ENCODE results near the gene C5orf58.
A peak's percentile ranks its signal among the peaks of the same experiment; 100 is the strongest.

The C5orf58 gene

GRCh38 chr5:170232786-170233185, at the start of gene C5orf58:
Gene C5orf58 (plus strand): TSS chr5:170232985. CDS start chr5:170234977, 1,992 bp downstream.
- no peak for DNase-seq

GRCh38 chr5:170183816-170184687, 48.7 kb upstream of the C5orf58 start:
- DNase-seq = peak in 1 of 2 donors; percentile 43

- no peak for DNase-seq
Observed at GRCh38 chr5:170184737-170185136, 48.0 kb upstream of the C5orf58 start.

GRCh38 chr5:170186156-170186555, 46.6 kb upstream of the C5orf58 start:
- DNase-seq = no peak

- no peak for DNase-seq
Observed at GRCh38 chr5:170186856-170187255, 45.9 kb upstream of the C5orf58 start.

- no peak for DNase-seq
Observed at GRCh38 chr5:170190436-170191134, 42.2 kb upstream of the C5orf58 start.

GRCh38 chr5:170192829-170193228, 40.0 kb upstream of the C5orf58 start:
- DNase-seq = no peak

- DNase-seq = no peak
Observed at GRCh38 chr5:170195961-170196360, 36.8 kb upstream of the C5orf58 start.

- no peak for DNase-seq
Observed at GRCh38 chr5:170200876-170201275, 31.9 kb upstream of the C5orf58 start.

- no peak for DNase-seq
Observed at GRCh38 chr5:170201311-170201710, 31.5 kb upstream of the C5orf58 start.

GRCh38 chr5:170202117-170202516, 30.7 kb upstream of the C5orf58 start:
- DNase-seq = no peak

GRCh38 chr5:170204202-170204601, 28.6 kb upstream of the C5orf58 start:
- no peak for DNase-seq

- DNase-seq = no peak
Observed at GRCh38 chr5:170206216-170206615, 26.6 kb upstream of the C5orf58 start.

GRCh38 chr5:170206958-170207357, 25.8 kb upstream of the C5orf58 start:
- no peak for DNase-seq

GRCh38 chr5:170211575-170212334, 21.0 kb upstream of the C5orf58 start:
- no peak for DNase-seq

- DNase-seq = no peak
Observed at GRCh38 chr5:170216257-170216864, 16.4 kb upstream of the C5orf58 start.

- DNase-seq = no peak
Observed at GRCh38 chr5:170217831-170218230, 15.0 kb upstream of the C5orf58 start.

- no peak for DNase-seq
Observed at GRCh38 chr5:170218726-170219125, 14.1 kb upstream of the C5orf58 start.

- DNase-seq = no peak
Observed at GRCh38 chr5:170219615-170220014, 13.2 kb upstream of the C5orf58 start.

- DNase-seq = no peak
Observed at GRCh38 chr5:170220191-170220590, 12.6 kb upstream of the C5orf58 start.

GRCh38 chr5:170221327-170221741, 11.5 kb upstream of the C5orf58 start:
- no peak for DNase-seq

- no peak for DNase-seq
Observed at GRCh38 chr5:170223360-170223759, 9.4 kb upstream of the C5orf58 start.

GRCh38 chr5:170223906-170224305, 8.9 kb upstream of the C5orf58 start:
- DNase-seq = no peak
